COLO668 (cell line): ENCODE data around the gene CELA3A.
"Not testable (repeated sequence)": the region's sequence is repeated elsewhere in the genome, so short reads cannot be mapped to it uniquely, and the experiment has no call there.

Source experiments
- DNase-seq: peaks from one replicate; lab custom pipeline; 2025; ENCODE audit not compliant: unreplicated experiment; lab: John Stamatoyannopoulos, UW

Gene CELA3A

DNA sequence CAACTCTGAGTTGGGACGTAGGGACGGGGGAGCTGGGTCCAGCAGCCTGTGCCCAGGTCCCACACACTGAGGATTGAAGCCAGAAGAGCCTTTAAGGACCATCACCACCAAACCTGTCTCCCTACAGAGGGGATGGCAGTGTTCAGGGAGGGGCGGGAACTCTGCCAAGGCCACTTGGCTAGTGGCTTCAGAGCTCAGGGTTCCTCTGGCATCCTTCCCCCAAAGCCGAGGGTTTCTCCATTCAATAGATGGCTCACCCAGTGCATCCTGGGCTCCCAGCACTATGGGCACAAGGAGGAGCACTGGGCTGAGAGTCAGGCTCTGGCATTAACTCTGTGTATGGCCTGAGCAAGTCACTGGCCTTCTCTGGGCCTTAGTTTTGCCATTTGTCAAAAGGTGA is 20.2 kb upstream of the CELA3A start:
- DNase-seq: not testable (repeated sequence)

DNA sequence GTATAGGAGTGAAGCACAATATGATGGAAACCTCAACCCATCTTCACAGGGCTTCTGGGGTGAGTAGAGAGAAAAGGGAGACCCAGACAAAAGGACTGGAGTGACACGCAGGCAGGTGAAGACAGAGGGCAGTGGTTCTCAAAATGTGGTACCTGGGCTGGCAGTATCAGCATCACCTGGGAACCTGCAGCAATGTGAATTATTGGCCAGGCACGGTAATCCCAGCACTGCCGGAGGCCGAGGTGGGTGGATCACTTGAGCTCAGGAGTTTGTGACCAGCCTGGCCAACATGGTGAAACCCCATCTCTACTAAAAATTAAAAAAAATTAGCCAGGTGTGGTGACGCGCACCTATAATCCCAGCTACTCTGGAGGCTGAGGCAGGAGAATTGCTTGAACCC is 19.3 kb upstream of the CELA3A start:
- DNase-seq: not testable (repeated sequence)

DNA sequence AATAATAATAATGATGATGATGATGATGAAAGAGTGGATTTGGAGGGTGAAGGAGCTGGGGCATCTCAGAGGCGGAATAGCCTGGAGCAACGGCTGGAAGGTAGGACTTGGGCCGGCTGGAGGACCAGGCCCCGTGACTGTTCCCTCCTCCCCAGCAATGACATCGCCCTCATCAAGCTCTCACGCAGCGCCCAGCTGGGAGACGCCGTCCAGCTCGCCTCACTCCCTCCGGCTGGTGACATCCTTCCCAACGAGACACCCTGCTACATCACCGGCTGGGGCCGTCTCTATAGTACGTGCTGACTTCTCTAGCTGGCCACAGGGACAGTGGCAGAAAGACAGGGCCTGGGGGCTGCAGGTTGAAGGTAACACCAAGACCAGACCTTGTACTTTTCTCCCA is 17.9 kb upstream of the CELA3A start:
- not testable (repeated sequence) for DNase-seq

DNA sequence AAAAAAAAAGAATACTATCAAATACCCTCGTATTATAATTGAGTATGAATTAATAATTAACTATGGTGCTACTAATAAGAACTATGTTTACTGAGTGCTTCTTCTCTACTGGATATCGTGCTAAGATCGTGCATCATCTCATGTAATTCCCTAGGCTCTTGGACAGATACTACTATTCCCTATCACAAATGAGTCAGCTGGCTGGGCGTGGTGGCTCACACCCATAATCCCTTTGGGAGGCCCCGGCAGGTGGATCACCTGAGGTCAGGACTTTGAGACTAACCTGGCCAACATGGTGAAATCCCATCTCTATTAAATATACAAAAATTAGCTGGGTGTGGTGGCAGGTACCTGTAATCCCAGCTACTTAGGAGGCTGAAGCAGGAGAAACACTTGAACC is 15.6 kb upstream of the CELA3A start:
- DNase-seq: not testable (repeated sequence)

DNA sequence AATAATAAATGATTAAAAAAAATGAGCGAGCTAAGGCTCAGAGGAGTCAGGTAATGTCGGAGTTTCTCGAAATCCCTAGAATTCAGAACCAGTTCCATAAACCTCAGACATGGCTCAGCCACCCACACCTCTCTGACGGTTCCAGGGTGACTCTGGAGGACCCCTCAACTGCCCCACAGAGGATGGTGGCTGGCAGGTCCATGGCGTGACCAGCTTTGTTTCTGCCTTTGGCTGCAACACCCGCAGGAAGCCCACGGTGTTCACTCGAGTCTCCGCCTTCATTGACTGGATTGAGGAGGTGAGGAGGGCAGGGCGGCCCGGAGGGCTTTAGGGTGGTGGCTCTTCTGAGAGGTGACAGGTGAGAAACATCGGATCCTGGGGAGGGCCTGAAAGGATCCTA is 15.1 kb upstream of the CELA3A start:
- not testable (repeated sequence) for DNase-seq

DNA sequence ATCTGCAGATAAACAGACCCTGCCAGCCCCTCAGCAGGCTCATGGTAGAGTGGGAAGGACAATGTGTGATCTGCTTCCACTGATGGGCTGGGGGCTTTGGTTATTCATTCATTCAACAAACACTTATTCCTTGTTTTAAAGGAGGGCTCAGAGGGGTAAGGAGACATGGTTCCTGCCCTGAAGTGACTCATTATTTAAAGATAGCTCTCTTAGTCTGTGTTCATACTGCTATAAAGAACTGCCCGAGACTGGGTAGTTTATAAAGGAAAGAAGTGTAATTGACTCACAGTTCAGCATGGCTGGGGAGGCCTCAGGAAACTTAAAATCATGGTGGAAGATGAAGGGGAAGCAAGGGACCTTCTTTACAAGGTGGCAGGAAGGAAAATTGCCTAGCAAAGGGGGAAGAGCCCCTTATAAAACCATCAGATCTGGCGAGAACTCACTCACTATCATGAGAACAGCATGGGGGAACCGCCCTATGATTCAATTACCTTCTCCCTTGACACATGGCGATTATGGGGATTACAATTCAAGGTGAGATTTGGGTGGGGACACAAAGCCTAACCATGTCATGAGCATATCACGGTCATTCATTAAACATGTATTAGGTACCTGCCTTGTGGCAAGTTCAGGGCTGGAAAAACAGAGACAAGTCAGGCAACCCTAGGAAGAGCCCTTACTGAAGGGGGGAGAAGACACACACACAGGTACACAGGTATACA is 11.6 kb upstream of the CELA3A start:
- not testable (repeated sequence) for DNase-seq

DNA sequence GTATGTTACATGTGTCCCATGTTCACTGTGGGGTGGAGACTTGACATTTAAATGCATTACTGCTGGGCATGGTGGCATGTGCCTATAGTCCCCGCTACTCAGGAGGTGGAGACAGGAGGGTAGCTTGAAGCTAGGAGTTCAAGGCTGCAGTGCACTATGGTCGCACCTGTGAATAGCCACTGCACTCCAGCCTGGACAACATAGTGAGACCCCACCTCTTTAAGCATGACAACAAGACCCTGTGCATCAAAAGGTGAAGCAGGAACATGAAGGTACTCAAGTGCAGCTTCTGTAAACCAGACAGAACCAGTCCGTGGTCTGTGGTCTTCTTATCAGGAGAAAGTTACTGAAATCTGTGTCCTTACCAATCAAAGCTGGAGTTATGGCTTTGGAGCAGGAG is 9.3 kb upstream of the CELA3A start:
- not testable (repeated sequence) for DNase-seq

DNA sequence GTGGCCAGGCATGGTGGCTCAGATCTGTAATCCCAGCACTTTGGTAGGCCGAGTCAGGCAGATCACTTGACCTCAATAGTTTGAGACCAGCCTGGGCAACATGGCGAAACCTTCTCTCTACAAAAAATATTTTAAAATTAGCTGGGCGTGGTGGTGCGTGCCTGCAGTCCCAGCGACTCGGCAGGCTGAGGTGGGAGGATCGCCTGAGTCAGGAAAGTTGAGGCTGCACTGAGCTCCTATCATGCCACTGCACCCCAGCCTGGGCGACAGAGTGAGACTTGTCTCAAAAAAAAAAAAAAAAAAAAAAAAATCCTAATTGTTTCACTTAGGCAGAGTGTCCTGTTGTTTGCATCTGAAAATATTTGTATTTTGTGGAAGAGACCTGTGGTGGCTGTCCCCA is 6.7 kb upstream of the CELA3A start:
- DNase-seq: not testable (repeated sequence)

DNA sequence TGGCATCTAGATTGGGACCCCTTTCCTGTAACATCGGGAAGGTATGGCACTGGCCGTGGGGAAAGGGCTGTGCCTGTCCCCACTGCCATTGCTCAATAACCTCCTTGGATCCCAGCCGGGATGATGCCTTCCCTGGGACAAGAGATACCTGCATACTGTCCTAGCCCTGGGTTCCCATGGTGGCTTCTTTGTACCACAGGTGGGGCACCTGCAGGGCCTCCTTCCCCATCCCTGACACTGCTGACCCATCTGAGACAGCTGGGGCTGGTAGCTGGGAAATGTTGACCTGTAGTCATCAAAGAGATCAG is 4.8 kb upstream of the CELA3A start:
- not testable (repeated sequence) for DNase-seq

DNA sequence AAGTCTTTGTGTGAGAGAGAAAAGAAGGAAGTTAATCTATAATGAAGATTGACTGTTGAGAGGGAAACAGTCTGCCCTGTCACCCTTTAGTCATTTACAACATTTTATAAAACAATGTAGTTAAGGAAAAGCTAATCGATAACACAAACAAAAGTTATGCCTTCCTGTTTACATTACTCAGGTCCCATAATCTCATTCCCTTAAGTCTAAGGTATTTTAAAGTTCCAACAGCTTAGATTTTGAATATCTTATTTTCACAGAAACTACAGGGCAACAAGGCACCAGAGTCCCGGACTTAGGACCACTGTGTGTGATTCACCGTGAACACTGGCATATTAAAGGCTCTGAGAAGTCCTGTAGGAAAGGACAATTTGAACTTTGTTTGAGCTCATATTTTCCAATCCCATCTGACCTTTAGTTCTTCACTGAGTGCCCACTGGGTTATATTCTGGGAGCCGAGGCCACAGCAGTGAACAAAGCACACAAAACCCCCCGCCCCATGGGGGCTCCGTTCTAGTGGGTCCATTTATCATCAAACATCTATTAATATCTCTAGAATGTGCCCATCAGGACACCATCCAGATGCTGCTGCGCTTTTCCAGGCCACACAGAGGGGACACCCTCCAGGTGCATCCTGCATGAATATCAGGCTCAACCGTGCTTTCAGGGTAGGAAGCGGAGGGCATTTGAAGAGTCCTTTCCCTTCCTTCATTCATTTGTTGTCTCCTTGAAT is 3.4 kb upstream of the CELA3A start:
- DNase-seq: not testable (repeated sequence)

DNA sequence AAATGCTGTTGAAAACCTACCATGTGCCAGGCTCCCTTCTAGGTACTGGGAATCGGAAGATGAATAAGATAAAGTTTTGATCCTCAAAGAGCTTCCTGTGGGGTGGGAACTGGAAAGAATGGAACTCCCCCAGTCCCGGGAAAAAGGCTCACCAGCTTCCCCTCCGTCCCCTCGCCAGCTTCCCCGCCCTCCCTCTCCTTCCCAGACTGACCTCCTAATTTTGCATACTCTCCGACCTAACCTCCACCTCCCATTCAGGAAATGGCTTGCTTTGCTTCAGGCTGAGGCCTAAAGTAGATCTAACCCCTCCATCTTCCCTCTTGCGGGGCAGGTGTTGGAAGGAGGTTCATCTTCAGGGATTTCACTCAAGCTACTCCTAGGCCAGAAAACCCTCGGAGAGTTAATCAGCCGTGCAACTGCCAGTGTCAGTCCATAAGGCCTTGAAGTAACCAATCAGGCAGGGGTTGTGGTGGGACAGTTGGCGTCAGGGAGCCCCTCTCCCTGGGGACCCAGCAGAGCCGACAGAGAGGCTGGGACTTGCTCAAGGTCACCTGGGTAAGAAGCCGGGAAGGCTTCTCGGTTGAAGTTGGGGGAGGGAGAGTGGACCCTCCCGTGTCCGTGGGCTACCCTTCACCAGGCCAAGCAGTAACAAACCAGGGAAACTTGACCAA is 2.7 kb upstream of the CELA3A start:
- not testable (repeated sequence) for DNase-seq

DNA sequence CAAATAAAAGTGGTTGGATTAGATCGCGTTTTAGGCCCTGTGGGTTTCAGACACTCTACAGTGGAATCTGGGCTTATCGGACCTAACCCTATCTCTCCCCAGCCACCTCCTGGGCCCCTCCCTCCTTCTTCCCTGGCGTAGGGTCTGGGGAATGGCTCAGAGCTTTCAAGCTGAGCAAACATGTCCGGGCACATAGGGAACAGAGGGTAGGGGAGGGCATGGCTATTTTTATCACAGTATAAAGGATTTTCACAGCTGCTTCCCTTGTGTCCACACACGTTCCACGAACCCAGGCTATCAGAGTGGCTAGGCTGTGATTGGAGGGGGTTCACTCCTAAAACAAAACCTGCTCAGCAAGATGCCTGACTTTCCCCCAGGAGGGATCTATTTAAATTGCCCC is 1.8 kb upstream of the CELA3A start:
- DNase-seq: peak; percentile 69

DNA sequence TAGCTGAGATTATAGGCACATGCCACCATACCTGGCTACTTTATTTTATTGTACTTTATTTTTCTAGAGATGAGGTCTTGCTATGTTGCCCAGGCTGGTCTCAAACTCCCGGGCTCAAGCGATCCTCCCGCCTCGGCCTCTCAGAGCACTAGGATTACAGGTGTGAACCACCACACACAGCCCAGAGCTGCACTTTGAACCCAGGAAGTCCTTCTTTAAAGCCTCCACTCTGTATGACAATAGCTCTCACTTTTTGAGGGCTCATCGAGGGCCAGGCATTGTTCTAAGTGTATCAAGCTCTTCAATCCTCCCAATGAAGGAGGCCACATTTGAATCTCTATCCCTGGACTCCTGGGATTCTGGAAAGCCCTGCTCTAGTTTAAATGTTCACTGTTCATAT is 1.0 kb downstream of the CELA3A start:
- not testable (repeated sequence) for DNase-seq

DNA sequence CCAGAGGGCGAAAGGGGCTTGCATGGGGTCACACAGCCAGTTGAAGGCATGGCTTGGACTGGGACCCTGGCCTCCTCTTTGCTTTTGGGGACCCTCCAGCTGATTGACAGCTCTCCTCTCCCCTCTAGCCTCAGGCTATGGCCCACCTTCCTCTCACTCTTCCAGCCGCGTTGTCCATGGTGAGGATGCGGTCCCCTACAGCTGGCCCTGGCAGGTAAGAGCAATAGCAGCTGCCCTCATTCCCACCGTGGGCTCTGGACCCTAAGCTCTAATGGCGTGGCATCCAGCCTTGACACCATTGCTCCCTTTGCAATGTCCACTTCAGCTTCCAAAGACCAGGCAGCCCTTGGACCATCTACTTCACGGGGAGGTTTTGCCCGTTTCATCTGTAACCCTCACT is 1.4 kb downstream of the CELA3A start:
- not testable (repeated sequence) for DNase-seq

DNA sequence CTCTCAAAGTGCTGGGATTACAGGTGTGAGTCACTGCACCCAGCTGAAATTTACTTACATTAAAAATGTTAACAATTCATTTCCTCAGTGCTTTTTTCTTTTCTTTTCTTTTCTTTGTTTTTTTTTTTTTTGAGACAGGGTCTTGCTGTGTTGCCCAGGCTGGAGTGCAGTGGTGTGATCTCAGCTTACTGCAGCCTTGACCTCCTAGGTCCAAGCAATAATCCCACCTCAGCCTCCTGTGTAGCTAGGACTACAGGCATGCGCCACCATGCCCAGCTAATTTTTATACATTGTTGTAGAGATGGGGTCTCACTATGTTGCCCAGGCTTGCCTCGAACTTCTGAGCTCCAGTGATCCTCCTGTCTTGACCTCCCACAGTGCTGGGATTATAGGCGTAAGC is 2.5 kb downstream of the CELA3A start:
- not testable (repeated sequence) for DNase-seq

DNA sequence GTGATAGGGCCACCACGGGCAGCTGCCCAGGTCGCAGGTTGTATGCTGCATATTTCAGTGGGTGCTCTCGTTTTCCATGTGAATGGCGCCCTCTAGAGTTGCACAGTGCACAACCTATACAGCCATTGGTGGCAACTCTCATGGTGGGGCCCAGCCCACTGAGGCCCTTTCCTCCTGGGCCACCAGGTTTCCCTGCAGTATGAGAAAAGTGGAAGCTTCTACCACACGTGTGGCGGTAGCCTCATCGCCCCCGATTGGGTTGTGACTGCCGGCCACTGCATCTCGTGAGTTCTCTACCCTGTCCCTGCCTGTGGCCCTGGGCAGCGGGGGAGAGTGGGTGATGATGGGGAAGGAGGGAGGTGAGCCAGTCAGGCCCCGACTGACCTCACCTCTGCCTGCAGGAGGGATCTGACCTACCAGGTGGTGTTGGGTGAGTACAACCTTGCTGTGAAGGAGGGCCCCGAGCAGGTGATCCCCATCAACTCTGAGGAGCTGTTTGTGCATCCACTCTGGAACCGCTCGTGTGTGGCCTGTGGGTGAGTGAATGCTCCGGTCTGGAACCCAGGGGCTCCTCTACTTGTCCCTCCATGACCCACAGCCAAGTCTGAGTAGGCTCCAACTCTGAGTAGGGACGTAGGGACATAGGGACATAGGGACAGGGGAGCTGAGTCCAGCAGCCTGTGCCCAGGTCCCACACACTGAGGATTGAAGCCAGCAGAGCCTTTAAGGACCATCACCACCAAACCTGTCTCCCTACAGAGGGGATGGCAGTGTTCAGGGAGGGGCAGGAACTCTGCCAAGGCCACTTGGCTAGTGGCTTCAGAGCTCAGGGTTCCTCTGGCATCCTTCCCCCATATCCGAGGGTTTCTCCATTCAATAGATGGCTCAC is 4.0 kb downstream of the CELA3A start:
- peak; percentile 68 for DNase-seq

DNA sequence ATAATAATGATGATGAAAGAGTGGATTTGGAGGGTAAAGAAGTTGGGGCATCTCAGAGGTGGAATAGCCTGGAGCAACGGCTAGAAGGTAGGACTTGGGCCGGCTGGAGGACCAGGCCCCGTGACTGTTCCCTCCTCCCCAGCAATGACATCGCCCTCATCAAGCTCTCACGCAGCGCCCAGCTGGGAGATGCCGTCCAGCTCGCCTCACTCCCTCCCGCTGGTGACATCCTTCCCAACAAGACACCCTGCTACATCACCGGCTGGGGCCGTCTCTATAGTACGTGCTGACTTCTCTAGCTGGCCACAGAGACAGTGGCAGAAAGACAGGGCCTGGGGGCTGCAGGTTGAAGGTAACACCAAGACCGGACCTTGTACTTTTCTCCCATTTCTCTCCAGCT is 5.3 kb downstream of the CELA3A start:
- DNase-seq: not testable (repeated sequence)

DNA sequence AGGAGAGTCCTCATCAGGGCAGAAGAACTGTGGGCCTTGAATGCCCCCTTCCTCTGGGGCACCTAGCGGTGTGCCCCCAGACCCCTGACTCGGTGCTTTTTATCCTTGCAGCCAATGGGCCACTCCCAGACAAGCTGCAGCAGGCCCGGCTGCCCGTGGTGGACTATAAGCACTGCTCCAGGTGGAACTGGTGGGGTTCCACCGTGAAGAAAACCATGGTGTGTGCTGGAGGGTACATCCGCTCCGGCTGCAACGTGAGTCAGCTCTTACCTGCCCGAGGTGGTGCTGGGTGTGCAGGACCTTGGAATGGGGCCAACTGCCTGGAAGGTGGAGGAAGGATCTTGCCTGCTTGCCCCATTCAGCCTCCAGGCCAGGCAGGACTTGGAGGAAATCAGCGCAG is 5.8 kb downstream of the CELA3A start:
- not testable (repeated sequence) for DNase-seq

DNA sequence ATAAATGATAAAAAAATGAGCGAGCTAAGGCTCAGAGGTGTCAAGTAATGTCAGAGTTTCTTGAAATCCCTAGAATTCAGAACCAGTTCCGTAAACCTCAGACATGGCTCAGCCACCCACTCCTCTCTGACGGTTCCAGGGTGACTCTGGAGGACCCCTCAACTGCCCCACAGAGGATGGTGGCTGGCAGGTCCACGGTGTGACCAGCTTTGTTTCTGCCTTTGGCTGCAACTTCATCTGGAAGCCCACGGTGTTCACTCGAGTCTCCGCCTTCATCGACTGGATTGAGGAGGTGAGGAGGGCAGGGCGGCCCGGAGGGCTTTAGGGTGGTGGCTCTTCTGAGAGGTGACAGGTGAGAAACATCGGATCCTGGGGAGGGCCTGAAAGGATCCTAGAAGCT is 8.1 kb downstream of the CELA3A start:
- DNase-seq: not testable (repeated sequence)

DNA sequence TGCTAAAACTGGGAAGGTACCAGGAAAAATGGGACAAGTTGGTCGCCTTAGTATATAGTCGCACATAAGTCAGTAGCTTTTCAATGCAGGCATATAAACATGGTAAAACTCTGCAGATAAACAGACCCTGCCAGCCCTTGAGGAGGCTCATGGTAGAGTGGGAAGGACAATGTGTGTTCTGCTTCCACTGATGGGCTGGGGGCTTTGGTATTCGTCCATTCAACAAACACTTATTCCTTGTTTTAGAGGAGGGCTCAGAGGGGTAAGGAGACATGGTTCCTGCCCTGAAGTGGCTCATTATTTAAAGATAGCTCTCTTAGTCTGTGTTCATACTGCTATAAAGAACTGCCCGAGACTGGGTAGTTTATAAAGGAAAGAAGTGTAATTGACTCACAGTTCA is 11.3 kb downstream of the CELA3A start:
- not testable (repeated sequence) for DNase-seq

DNA sequence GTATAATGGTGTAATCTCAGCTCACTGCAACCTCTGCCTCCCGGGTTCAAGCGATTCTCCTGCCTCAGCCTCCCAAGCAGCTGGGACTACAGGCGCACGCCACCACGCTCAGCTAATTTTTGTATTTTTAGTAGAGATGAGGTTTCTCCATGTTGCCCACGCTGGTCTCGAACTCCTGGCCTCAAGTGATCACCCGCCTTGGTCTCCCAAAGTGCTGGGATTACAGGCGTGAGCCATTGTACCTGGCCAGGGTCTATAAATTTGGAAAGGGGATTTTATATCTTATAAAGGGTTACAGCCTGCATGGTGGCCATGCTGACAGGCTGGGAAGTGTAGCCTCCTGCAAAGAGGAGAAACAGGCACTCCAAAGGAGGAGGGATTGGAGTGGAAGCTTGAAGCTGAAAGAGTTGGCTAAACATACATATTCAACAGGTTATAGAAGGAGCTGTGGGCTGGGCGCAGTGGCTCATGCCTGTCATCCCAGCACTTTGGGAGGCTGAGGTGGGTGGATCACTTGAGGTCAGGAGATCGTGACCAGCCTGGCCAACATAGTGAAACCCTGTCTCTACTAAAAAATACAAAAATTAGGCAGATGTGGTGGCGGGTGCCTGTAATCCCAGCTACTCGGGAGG is 13.2 kb downstream of the CELA3A start:
- not testable (repeated sequence) for DNase-seq
